SK-N-SH (cell line): ENCODE results near the gene FANCL. TPM values are rescaled to one million over a fixed set of nuclear protein-coding genes. Genes with fewer than 3 reads are reported as not detected.

Experiments used
- CTCF ChIA-PET: fragments of 300-600, 350-600 bp; formaldehyde crosslinking; extraction: SDS; loops from one replicate; lab custom pipeline; 2021; lab: Yijun Ruan, JAX
- POLR2A ChIA-PET: fragments of 350-600 bp; sonication (Branson Sonifier 250); formaldehyde crosslinking; extraction: SDS; loops from one replicate; lab custom pipeline; 2020; ENCODE audit warnings: antibody characterized with exemption, inconsistent platforms; lab: Yijun Ruan, JAX
- DNase-seq: peaks from one replicate; pipeline ENCODE4 v3.0.0; 2012
- H2AFZ ChIP-seq: fragments of 200-600 bp; sonication (generic); 2 replicates; pipeline ENCODE4 v1.8.1; 2016; ENCODE audit warnings: antibody characterized with exemption, mild to moderate bottlenecking, low read depth
- H3F3A ChIP-seq: fragments of 200-600 bp; sonication (generic); replicated peaks from 2 replicates; pipeline ENCODE3; 2016; ENCODE audit warnings: antibody characterized with exemption, mild to moderate bottlenecking; ENCODE audit not compliant: insufficient read depth
- H3K27ac ChIP-seq, 2 experiments: fragments of 200-500 bp in 1 of 2; fragments of 200-600 bp in 1 of 2; sonication (Bioruptor generic) in 1 of 2; sonication (generic), shearing (Covaris generic) in 1 of 2; 2 replicates each; pipeline versions ENCODE4 v1.5.1 to v1.6.1; 2014 to 2016; ENCODE audit warnings: low read depth in 2 of 2, inconsistent platforms in 1 of 2, low read length in 1 of 2, mild to moderate bottlenecking in 1 of 2, mixed read lengths in 1 of 2
- H3K27me3 ChIP-seq: fragments of 200-600 bp; sonication (generic), shearing (Covaris generic); 2 replicates; pipeline ENCODE4 v1.6.1; 2016; ENCODE audit warnings: mixed run types; ENCODE audit not compliant: insufficient read depth
- H3K36me3 ChIP-seq, 2 experiments: fragments of 200-500 bp in 1 of 2; fragments of 200-600 bp in 1 of 2; sonication (Bioruptor generic) in 1 of 2; sonication (generic) in 1 of 2; replicated peaks in 1 of 2; 2 replicates each; pipeline versions ENCODE3 to v1.5.1; 2014 to 2016; ENCODE audit warnings: low read length in 1 of 2, mild to moderate bottlenecking in 1 of 2; ENCODE audit not compliant: insufficient read depth in 2 of 2, control insufficient read depth in 1 of 2
- H3K4me1 ChIP-seq, 2 experiments: fragments of 200-500 bp in 1 of 2; fragments of 200-600 bp in 1 of 2; sonication (Bioruptor generic) in 1 of 2; sonication (generic), shearing (Covaris generic) in 1 of 2; 2 replicates each; pipeline versions ENCODE4 v1.5.1 to v1.6.1; 2014 to 2016; ENCODE audit warnings: low read depth in 1 of 2, low read length in 1 of 2, mixed run types in 1 of 2; ENCODE audit not compliant: insufficient read depth in 2 of 2, control insufficient read depth in 1 of 2
- H3K4me2 ChIP-seq: fragments of 200-600 bp; sonication (generic), shearing (Covaris generic); 2 replicates; pipeline ENCODE4 v1.6.1; 2017; ENCODE audit warnings: mixed run types
- H3K4me3 ChIP-seq, 2 experiments: fragments of 200-500 bp in 1 of 2; fragments of 200-600 bp in 1 of 2; sonication (Bioruptor generic) in 1 of 2; sonication (generic), shearing (Covaris generic) in 1 of 2; 2 replicates each; pipeline versions ENCODE4 v1.5.1 to v1.8.1; 2014 to 2016; ENCODE audit warnings: low read depth in 2 of 2, inconsistent platforms in 1 of 2, low read length in 1 of 2, mild to moderate bottlenecking in 1 of 2, mixed read lengths in 1 of 2, moderate library complexity in 1 of 2
- H3K79me2 ChIP-seq: fragments of 200-600 bp; sonication (generic); 2 replicates; pipeline ENCODE4 v1.8.1; 2017; ENCODE audit warnings: mild to moderate bottlenecking; ENCODE audit not compliant: insufficient read depth
- H3K9ac ChIP-seq: fragments of 200-600 bp; sonication (generic); 2 replicates; pipeline ENCODE4 v1.6.1; 2017; ENCODE audit warnings: mixed run types
- H3K9me2 ChIP-seq: fragments of 200-600 bp; sonication (generic); 2 replicates; pipeline ENCODE4 v1.6.1; 2017; ENCODE audit warnings: mixed run types
- H3K9me3 ChIP-seq: fragments of 200-600 bp; sonication (generic); 2 replicates; pipeline ENCODE4 v1.6.1; 2017; ENCODE audit warnings: mixed run types, mild to moderate bottlenecking, moderate library complexity
- H4K20me1 ChIP-seq: fragments of 200-600 bp; sonication (generic); 2 replicates; pipeline ENCODE4 v1.6.1; 2017; ENCODE audit warnings: mild to moderate bottlenecking, mixed run types; ENCODE audit not compliant: insufficient read depth
- FOXJ3 ChIP-seq: sonication (generic); formaldehyde crosslinking; IDR thresholded peaks from 2 replicates; pipeline ENCODE4 v1.5.1; 2020; ENCODE audit warnings: mild to moderate bottlenecking, missing genetic modification reagents
- NFIC ChIP-seq: IDR thresholded peaks from 2 replicates; pipeline ENCODE4 v1.4.0; 2012; ENCODE audit warnings: borderline replicate concordance
- NRF1 ChIP-seq: IDR thresholded peaks from 2 replicates; pipeline ENCODE4 v1.6.1; 2012; ENCODE audit warnings: low read depth, mild to moderate bottlenecking, low read length
- RAD21 ChIP-seq: IDR thresholded peaks from 2 replicates; pipeline ENCODE4 v1.6.1; 2012; ENCODE audit warnings: mild to moderate bottlenecking, low read length
- RCOR1 ChIP-seq: fragments of 150-350 bp; IDR thresholded peaks from 2 replicates; pipeline ENCODE4 v1.6.1; 2017; ENCODE audit warnings: antibody characterized with exemption, low read length
- RFX5 ChIP-seq: IDR thresholded peaks from 2 replicates; pipeline ENCODE4 v1.6.1; 2012; ENCODE audit warnings: mild to moderate bottlenecking, improper control_type of control experiment, low read length
- RXRA ChIP-seq: IDR thresholded peaks from 2 replicates; pipeline ENCODE4 v1.4.0; 2012; ENCODE audit warnings: low read depth, mild to moderate bottlenecking, borderline replicate concordance
- SIN3A ChIP-seq: IDR thresholded peaks from 2 replicates; pipeline ENCODE4 v1.6.1; 2012; ENCODE audit warnings: low read depth, mild to moderate bottlenecking, low read length, moderate library complexity, borderline replicate concordance
- SMC3 ChIP-seq: IDR thresholded peaks from 2 replicates; pipeline ENCODE4 v1.6.1; 2012; ENCODE audit warnings: low read depth, low read length, improper control_type of control experiment
- TAF1 ChIP-seq: IDR thresholded peaks from 2 replicates; pipeline ENCODE4 v1.6.1; 2012; ENCODE audit warnings: low read depth, mild to moderate bottlenecking, low read length, moderate library complexity, borderline replicate concordance
- TEAD4 ChIP-seq: IDR thresholded peaks from 2 replicates; pipeline ENCODE4 v1.4.0; 2012; ENCODE audit warnings: mild to moderate bottlenecking, borderline replicate concordance; ENCODE audit not compliant: insufficient read depth
- USF1 ChIP-seq: IDR thresholded peaks from 2 replicates; pipeline ENCODE4 v1.4.0; 2012; ENCODE audit warnings: low read depth, borderline replicate concordance
- YY1 ChIP-seq: IDR thresholded peaks from 2 replicates; pipeline ENCODE4 v1.4.0; 2012; ENCODE audit warnings: low read depth, mild to moderate bottlenecking
- WGBS: methylation state at CpG from one replicate; pipeline ENCODE4 v1.1.6; 2017; ENCODE audit warnings: low lambda C conversion rate; 5-methylcytosine and 5-hydroxymethylcytosine counted together
- polyA plus RNA-seq, 3 experiments: library from polyadenylated mRNA; depleted of rRNA; stranded (reverse); fragments of >200 nt; gene quantifications; 2 replicates each; pipeline ENCODE4 v1.2.3, GENCODE V29; 2012
- TF ChIP-seq, protein P1 (sequence below): IDR thresholded peaks from 2 replicates; pipeline ENCODE4; 2012
- TF ChIP-seq, protein P2 (sequence below): IDR thresholded peaks from 2 replicates; pipeline ENCODE4 v1.4.0; 2012; ENCODE audit warnings: low read depth, borderline replicate concordance
- TF ChIP-seq, protein P3 (sequence below): IDR thresholded peaks from 2 replicates; pipeline ENCODE4 v1.4.0; 2012; ENCODE audit warnings: low read depth

Gene FANCL
- polyA plus RNA-seq, 1 of the 3 experiments (the other 2 are of a cell fraction): 11.8 TPM

DNA sequence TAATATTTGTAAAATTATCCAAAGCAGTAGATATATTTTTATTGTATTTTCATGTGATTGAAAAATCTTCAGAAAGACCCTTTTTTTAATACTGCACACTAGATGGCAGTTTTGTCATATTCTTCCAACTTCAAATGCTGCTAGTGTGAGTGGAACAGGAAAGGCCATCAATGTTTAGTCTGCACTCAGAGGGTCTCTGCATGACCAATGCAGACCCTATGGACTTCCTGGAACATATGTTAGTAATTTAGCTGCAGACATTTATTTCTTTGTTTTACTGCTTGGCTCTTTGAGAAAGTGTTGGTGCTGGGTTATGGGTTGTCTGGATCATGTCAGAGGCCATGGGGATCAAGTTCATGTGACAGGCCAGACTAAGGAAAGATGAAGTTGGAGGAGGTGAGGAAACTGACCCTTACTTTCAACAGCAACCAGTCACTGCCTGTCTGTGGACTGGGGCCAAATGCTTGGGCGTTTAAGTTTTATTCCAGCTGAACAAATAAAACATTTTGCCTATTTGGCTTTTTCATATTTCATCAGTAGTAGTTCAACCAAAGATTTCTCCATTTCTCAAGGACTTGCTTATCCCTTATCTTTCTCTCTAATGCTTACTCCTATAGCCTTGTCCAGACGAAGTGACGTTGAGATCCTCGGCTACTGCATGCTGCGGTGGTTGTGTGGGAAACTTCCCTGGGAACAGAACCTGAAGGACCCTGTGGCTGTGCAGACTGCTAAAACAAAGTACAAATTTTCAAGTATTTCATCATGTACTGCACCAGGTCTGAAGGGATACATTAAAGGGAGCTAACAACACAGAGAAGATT lies 109.7 kb downstream of the FANCL start (continued):
- TF ChIP-seq, protein P1, sequence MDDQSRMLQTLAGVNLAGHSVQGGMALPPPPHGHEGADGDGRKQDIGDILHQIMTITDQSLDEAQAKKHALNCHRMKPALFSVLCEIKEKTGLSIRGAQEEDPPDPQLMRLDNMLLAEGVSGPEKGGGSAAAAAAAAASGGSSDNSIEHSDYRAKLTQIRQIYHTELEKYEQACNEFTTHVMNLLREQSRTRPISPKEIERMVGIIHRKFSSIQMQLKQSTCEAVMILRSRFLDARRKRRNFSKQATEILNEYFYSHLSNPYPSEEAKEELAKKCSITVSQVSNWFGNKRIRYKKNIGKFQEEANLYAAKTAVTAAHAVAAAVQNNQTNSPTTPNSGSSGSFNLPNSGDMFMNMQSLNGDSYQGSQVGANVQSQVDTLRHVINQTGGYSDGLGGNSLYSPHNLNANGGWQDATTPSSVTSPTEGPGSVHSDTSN: peak; percentile 84
- peak; percentile 29; the same call in 1 of the 2 replicates for TF ChIP-seq TEAD4
- no peak for TF ChIP-seq NRF1
- peak; percentile 56; the same call in 1 of the 2 replicates for TF ChIP-seq FOXJ3 (CRISPR knock-in tag)
- TF ChIP-seq SIN3A: peak; percentile 44; the same call in 1 of the 2 replicates
- no peak for TF ChIP-seq YY1
- peak; percentile 62; the same call in 1 of the 2 replicates for TF ChIP-seq SMC3
- TF ChIP-seq, protein P2, sequence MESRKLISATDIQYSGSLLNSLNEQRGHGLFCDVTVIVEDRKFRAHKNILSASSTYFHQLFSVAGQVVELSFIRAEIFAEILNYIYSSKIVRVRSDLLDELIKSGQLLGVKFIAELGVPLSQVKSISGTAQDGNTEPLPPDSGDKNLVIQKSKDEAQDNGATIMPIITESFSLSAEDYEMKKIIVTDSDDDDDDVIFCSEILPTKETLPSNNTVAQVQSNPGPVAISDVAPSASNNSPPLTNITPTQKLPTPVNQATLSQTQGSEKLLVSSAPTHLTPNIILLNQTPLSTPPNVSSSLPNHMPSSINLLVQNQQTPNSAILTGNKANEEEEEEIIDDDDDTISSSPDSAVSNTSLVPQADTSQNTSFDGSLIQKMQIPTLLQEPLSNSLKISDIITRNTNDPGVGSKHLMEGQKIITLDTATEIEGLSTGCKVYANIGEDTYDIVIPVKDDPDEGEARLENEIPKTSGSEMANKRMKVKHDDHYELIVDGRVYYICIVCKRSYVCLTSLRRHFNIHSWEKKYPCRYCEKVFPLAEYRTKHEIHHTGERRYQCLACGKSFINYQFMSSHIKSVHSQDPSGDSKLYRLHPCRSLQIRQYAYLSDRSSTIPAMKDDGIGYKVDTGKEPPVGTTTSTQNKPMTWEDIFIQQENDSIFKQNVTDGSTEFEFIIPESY: no peak
- TF ChIP-seq TAF1: no peak
- TF ChIP-seq, protein P3, sequence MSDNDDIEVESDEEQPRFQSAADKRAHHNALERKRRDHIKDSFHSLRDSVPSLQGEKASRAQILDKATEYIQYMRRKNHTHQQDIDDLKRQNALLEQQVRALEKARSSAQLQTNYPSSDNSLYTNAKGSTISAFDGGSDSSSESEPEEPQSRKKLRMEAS: no peak
- peak; percentile 23; the same call in 1 of the 2 replicates for TF ChIP-seq RCOR1

DNA sequence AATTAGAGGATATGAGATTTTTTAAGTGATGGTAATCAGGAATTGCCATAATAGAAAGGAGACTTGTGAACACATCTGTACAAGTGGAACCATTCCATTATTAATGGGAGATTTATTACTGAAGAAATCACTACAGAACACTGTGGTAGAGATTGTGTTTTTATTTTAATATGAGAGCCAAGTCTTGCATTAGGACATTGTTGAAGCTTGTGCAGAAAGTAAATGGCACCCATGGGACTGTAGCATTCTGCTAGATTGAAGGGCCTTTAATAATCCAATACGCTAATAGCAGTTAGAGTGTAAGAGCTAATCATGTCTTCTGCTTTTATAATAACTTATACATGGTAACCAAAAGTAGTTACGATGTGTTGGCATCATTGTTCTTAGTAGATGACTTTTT lies 110.9 kb downstream of the FANCL start:
- Histone ChIP-seq H3K9ac (no peak overlapping the region), H2AFZ (no peak overlapping the region), H3K27me3 (no peaks in the 10 kb centered on the region), H3K9me3 (no peaks in the 10 kb centered on the region), H3K4me1 (peaks cover 0 to 11% of the 10 kb centered on the region in 2 experiments; a peak in 2 of 4 replicates), H3K79me2 (no peaks in the 10 kb centered on the region), H3F3A (no peaks in the 10 kb centered on the region), H3K9me2 (no peaks in the 10 kb centered on the region), H3K4me3 (no peak overlapping the region), H3K27ac (no peak overlapping the region), H3K4me2 (no peak overlapping the region), H3K36me3 (no peaks in the 10 kb centered on the region), H4K20me1 (no peaks in the 10 kb centered on the region)
- 92% methylated on average over 2 of the region's 2 CpGs for WGBS
- no peak for TF ChIP-seq SIN3A
- TF ChIP-seq YY1: no peak
- TF ChIP-seq, protein P2: no peak
- TF ChIP-seq USF1: no peak
- TF ChIP-seq RFX5: no peak
- TF ChIP-seq RCOR1: no peak
- TF ChIP-seq RXRA: no peak
- no peak for TF ChIP-seq NFIC
- TF ChIP-seq, protein P3: no peak
- TF ChIP-seq NRF1: no peak
- TF ChIP-seq RAD21: no peak
- TF ChIP-seq TAF1: no peak
- TF ChIP-seq, protein P1: no peak
- ChIA-PET CTCF (interaction anchor here (1.1 to 4.3 kb wide), 2 partner anchors 318 to 551 kb away, joined by 3 to 30 read pairs; no protein-coding TSS in a partner anchor), POLR2A (no interaction called here)
- no peak for DNase-seq
